Endothelial cell of umbilical vein (primary cell): Measurements from ENCODE around the gene SRGAP3. TPM values are rescaled to one million over a fixed set of nuclear protein-coding genes. Genes with fewer than 3 reads are reported as not detected.

ENCODE experiments used
- BruUV-seq: library from RNA; stranded (reverse); fragments of 400-500 nt; replicated peaks from 2 replicates; lab custom pipeline; 2021; lab: Mats Ljungman, UMichigan
- CTCF ChIA-PET: fragments of 300-600, 350-600 bp; sonication (Branson Sonifier 250); formaldehyde crosslinking; loops from one replicate; lab custom pipeline; 2021; ENCODE audit warnings: antibody characterized with exemption, inconsistent platforms; lab: Charles Lee
- POLR2A ChIA-PET: fragments of 300-600, 350-600 bp; sonication (Branson Sonifier 250); formaldehyde crosslinking; loops from one replicate; lab custom pipeline; 2021; ENCODE audit warnings: antibody characterized with exemption, inconsistent platforms; lab: Charles Lee
- DNase-seq: peaks from one replicate; pipeline ENCODE4 v3.0.0-alpha.2; 2011; ENCODE audit warnings: low read depth, low spot score
- FAIRE-seq: peaks from 2 replicates; lab custom pipeline; 2011; peaks lifted over from hg19 to GRCh38; lab: Jason Lieb, UNC
- H2AFZ ChIP-seq: 2 replicates; pipeline ENCODE4 v1.6.0; 2012; ENCODE audit warnings: low read depth, low read length, control low read depth, inconsistent platforms
- H3K27ac ChIP-seq: 2 replicates; pipeline ENCODE4 v1.5.1; 2011; ENCODE audit warnings: low read depth, mild to moderate bottlenecking, control low read depth, low read length, moderate library complexity; ENCODE audit not compliant: insufficient read depth
- H3K27me3 ChIP-seq, 2 experiments: 2 replicates each; pipeline versions ENCODE4 v1.6.0 to v1.6.1; 2011; ENCODE audit warnings: low read length in 2 of 2, mixed read lengths in 1 of 2; ENCODE audit not compliant: control insufficient read depth in 2 of 2, insufficient read depth in 2 of 2
- H3K36me3 ChIP-seq, 2 experiments: 2 replicates in 1 of 2; 3 replicates in 1 of 2; pipeline ENCODE4 v1.5.1; 2011; ENCODE audit warnings: low read length in 2 of 2, mild to moderate bottlenecking in 1 of 2, moderate library complexity in 1 of 2; ENCODE audit not compliant: control insufficient read depth in 2 of 2, insufficient read depth in 2 of 2; ENCODE audit errors: extremely low read depth in 1 of 2
- H3K4me1 ChIP-seq: 3 replicates; pipeline ENCODE4 v1.5.1; 2011; ENCODE audit warnings: mild to moderate bottlenecking, low read length; ENCODE audit not compliant: control insufficient read depth, insufficient read depth; ENCODE audit errors: extremely low read depth
- H3K4me2 ChIP-seq: 2 replicates; pipeline ENCODE4 v1.6.1; 2011; ENCODE audit warnings: low read length, control low read depth, mixed read lengths; ENCODE audit not compliant: insufficient read depth
- H3K4me3 ChIP-seq, 3 experiments: fragments of 200-600 bp in 1 of 3; sonication (generic), shearing (Covaris generic) in 1 of 3; replicated peaks in 1 of 3; 2 replicates each; pipeline ENCODE4 v1.5.1; 2011 to 2016; ENCODE audit warnings: control low read depth in 3 of 3, low read length in 3 of 3, mild to moderate bottlenecking in 2 of 3, inconsistent platforms in 1 of 3, low read depth in 1 of 3, moderate library complexity in 1 of 3; ENCODE audit not compliant: insufficient read depth in 1 of 3
- H3K79me2 ChIP-seq: 2 replicates; pipeline ENCODE4 v1.6.0; 2012; ENCODE audit warnings: low read length, inconsistent platforms; ENCODE audit not compliant: control insufficient read depth, insufficient read depth
- H3K9ac ChIP-seq: replicated peaks from 2 replicates; pipeline ENCODE3; 2011; ENCODE audit warnings: low read length, control low read depth; ENCODE audit not compliant: insufficient read depth; ENCODE audit errors: extremely low read depth
- H3K9me1 ChIP-seq: replicated peaks from 3 replicates; pipeline ENCODE4 v1.6.0; 2011; ENCODE audit warnings: mild to moderate bottlenecking, low read length; ENCODE audit not compliant: control insufficient read depth, insufficient read depth; ENCODE audit errors: extremely low read depth
- H3K9me3 ChIP-seq: replicated peaks from 2 replicates; pipeline ENCODE4 v1.5.1; 2012; ENCODE audit warnings: low read length, inconsistent platforms; ENCODE audit not compliant: control insufficient read depth, insufficient read depth
- H4K20me1 ChIP-seq: replicated peaks from 2 replicates; pipeline ENCODE3; 2011; ENCODE audit warnings: mild to moderate bottlenecking, low read length; ENCODE audit not compliant: control insufficient read depth, insufficient read depth; ENCODE audit errors: extremely low read depth
- EZH2 ChIP-seq: IDR thresholded peaks from 2 replicates; pipeline ENCODE4 v1.6.1; 2012; ENCODE audit warnings: borderline replicate concordance, low read depth, mild to moderate bottlenecking, moderate library complexity, low read length, inconsistent platforms; ENCODE audit not compliant: severe bottlenecking
- FOS ChIP-seq: IDR thresholded peaks from 2 replicates; pipeline ENCODE4 v1.6.1; 2011; ENCODE audit warnings: mild to moderate bottlenecking, low read length, moderate library complexity, borderline replicate concordance; ENCODE audit not compliant: insufficient read depth
- GATA2 ChIP-seq: IDR thresholded peaks from 2 replicates; pipeline ENCODE4 v1.7.0; 2011; ENCODE audit warnings: low read depth, mild to moderate bottlenecking, moderate library complexity, mixed read lengths, low read length; ENCODE audit not compliant: insufficient read length, insufficient read depth
- JUN ChIP-seq: IDR thresholded peaks from 2 replicates; pipeline ENCODE4 v1.6.1; 2011; ENCODE audit warnings: borderline replicate concordance, low read depth; ENCODE audit not compliant: insufficient read length, insufficient read depth
- MAX ChIP-seq: IDR thresholded peaks from 2 replicates; pipeline ENCODE4 v1.6.1; 2011; ENCODE audit not compliant: insufficient read depth, insufficient read length
- POLR2A ChIP-seq: IDR thresholded peaks from 2 replicates; pipeline ENCODE4 v1.6.1; 2012; ENCODE audit warnings: low read depth, mild to moderate bottlenecking, control low read depth, low read length
- POLR2AphosphoS5 ChIP-seq: IDR thresholded peaks from 2 replicates; pipeline ENCODE4 v1.6.1; 2012; ENCODE audit warnings: low read depth, mild to moderate bottlenecking, control low read depth, low read length, moderate library complexity; ENCODE audit not compliant: insufficient read depth
- dilution Hi-C: fragments of 300-500 bp; cut with MboI; formaldehyde crosslinking; loops from one replicate; pipeline ENCODE4 v1.15.0; 2019; ENCODE audit warnings: low sequenced_read_pairs; ENCODE audit not compliant: extremely low pct_ligation_motif_present
- intact Hi-C: fragments of 100-400 bp; cut with micrococcal nuclease; formaldehyde crosslinking; loops from one replicate; pipeline ENCODE4 v1.10.0; 2022
- polyA plus RNA-seq, 4 experiments: library from polyadenylated mRNA; depleted of rRNA in 3 of 4; stranded (reverse) in 3 of 4; unstranded in 1 of 4; fragments of >200 nt; gene quantifications; 2 replicates each; pipeline versions ENCODE4 v1.2.1 to v1.2.3, GENCODE V29; 2011 to 2012; ENCODE audit warnings: missing spikeins in 1 of 4
- total RNA-seq: library from RNA; stranded (reverse); gene quantifications from 2 replicates; pipeline ENCODE4 v1.2.3, GENCODE V29; 2021
- TF ChIP-seq, protein P1 (sequence below), 2 donors: IDR thresholded peaks; 1 replicate in 1 of 2; 2 replicates in 1 of 2; pipeline ENCODE4 v1.5.1; 2011; ENCODE audit warnings: low read length in 2 of 2, mild to moderate bottlenecking in 2 of 2, moderate library complexity in 2 of 2, control low read depth in 1 of 2, inconsistent platforms in 1 of 2, low read depth in 1 of 2; ENCODE audit not compliant: insufficient read depth in 1 of 2; ENCODE audit errors: extremely low read depth in 1 of 2

The SRGAP3 gene
- total and polyA plus RNA-seq, 2 donors (not counting 3 experiments of a cell fraction or from before 2014, with no cell fraction given), result 0.06 TPM; not detected in 1

DNA sequence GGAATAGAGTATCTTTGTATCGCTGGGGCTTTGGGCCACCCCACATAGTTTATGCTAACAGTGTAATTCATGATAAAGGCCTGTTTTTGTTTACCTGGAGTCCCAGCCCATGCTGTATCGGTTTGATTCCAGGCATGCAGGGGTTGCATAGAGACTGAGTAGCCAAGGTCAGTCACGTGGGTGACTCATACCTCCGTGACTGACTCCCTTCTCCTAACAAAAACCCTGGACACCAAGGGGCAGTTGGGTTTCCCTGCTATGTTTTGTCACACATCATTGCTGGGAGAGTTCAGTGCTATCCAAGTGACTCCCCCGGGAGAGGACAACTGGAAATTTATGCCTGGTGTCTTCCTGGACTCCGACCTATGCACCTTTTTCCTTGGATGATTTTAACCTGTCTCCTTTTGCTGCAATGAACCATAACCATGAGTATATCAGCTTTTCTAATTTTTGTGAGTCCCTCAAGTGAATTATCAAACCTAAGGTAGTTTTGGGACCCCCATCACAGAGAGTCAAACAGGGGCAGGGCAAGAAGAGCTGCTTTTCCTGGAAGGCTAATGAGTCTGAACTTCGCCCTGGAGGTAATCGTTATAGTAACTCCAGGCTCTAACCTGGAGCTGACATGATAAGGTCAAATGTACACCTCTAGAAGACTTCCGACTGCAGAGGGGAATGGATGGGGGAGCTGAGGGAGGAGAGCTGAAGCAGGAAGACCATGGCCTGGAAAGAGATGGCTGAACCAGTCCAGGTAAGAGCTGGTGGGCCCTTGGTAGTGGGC lies 57.0 kb downstream of the SRGAP3 start:
- peaks cover 0 to 1% of the 10 kb centered on the region in 2 experiments for H3K27me3 ChIP-seq
- no peak for TF ChIP-seq FOS
- TF ChIP-seq EZH2, result no peak
- TF ChIP-seq MAX, result no peak
- TF ChIP-seq POLR2A, result no peak
- TF ChIP-seq POLR2AphosphoS5, result no peak
- DNase-seq, result no peak
- H3K9me3 ChIP-seq, result no peaks in the 10 kb centered on the region
- H3K9ac ChIP-seq, result no peak overlapping the region
- no peaks in the 10 kb centered on the region for H3K4me1 ChIP-seq
- ChIA-PET POLR2A (no interaction called here), CTCF (no interaction called here)
- H2AFZ ChIP-seq, result no peak overlapping the region
- no peak overlapping the region for H3K4me2 ChIP-seq
- H3K9me1 ChIP-seq, result no peaks in the 10 kb centered on the region
- no TSS peak for BruUV-seq
- no peak overlapping the region for H3K4me3 ChIP-seq
- FAIRE-seq, result no peak
- H3K79me2 ChIP-seq, result no peaks in the 10 kb centered on the region
- dilution Hi-C loops, result no loop called here
- no peaks in the 10 kb centered on the region for H3K36me3 ChIP-seq
- no peaks in the 10 kb centered on the region for H4K20me1 ChIP-seq
- H3K27ac ChIP-seq, result no peak overlapping the region
- intact Hi-C loops, result no loop called here

GRCh38 chr3:9190276-9190675 lies 59.2 kb downstream of the SRGAP3 start:
- CTCF ChIA-PET, result no interaction called here
- Histone ChIP-seq H3K9me1 (no peaks in the 10 kb centered on the region), H3K27ac (no peak overlapping the region), H3K9me3 (no peaks in the 10 kb centered on the region), H3K4me3 (no peak overlapping the region), H3K4me2 (no peak overlapping the region), H3K4me1 (no peaks in the 10 kb centered on the region), H3K27me3 (peaks cover 0 to 2% of the 10 kb centered on the region in 2 experiments), H3K36me3 (no peaks in the 10 kb centered on the region), H4K20me1 (no peaks in the 10 kb centered on the region), H3K9ac (no peak overlapping the region), H3K79me2 (no peaks in the 10 kb centered on the region), H2AFZ (no peak overlapping the region)
- TF ChIP-seq POLR2AphosphoS5, result no peak
- no peak for TF ChIP-seq FOS
- TF ChIP-seq EZH2, result no peak
- no peak for TF ChIP-seq JUN
- no peak for TF ChIP-seq GATA2
- TF ChIP-seq, protein P1, sequence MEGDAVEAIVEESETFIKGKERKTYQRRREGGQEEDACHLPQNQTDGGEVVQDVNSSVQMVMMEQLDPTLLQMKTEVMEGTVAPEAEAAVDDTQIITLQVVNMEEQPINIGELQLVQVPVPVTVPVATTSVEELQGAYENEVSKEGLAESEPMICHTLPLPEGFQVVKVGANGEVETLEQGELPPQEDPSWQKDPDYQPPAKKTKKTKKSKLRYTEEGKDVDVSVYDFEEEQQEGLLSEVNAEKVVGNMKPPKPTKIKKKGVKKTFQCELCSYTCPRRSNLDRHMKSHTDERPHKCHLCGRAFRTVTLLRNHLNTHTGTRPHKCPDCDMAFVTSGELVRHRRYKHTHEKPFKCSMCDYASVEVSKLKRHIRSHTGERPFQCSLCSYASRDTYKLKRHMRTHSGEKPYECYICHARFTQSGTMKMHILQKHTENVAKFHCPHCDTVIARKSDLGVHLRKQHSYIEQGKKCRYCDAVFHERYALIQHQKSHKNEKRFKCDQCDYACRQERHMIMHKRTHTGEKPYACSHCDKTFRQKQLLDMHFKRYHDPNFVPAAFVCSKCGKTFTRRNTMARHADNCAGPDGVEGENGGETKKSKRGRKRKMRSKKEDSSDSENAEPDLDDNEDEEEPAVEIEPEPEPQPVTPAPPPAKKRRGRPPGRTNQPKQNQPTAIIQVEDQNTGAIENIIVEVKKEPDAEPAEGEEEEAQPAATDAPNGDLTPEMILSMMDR (IDR thresholded peaks at IDR 0.05; ENCODE audit: extremely low read depth in 1 of 2, insufficient read depth in 1 of 2, low read depth in 1 of 2, low read length in 2 of 2), result no peak
- no peak for TF ChIP-seq POLR2A
- intact Hi-C loops (no loop called here), dilution Hi-C loops (no loop called here)
- POLR2A ChIA-PET, result no interaction called here
- no TSS peak for BruUV-seq
- FAIRE-seq (no peak), DNase-seq (no peak)
